Stomach smooth muscle (tissue), 2 donors: ENCODE data around the gene PTPA.

Experiments
- H3K27ac ChIP-seq: one replicate; pipeline ENCODE4 v1.7.0; 2013; ENCODE audit warnings: mild to moderate bottlenecking, low read length, inconsistent platforms
- H3K27me3 ChIP-seq, 2 donors: one replicate each; pipeline ENCODE4 v1.7.0; 2013; ENCODE audit warnings: low read length in 2 of 2; ENCODE audit not compliant: insufficient read depth in 2 of 2, control insufficient read depth in 1 of 2
- H3K36me3 ChIP-seq, 2 donors: one replicate each; pipeline ENCODE4 v1.7.0; 2013; ENCODE audit warnings: low read length in 2 of 2; ENCODE audit not compliant: control insufficient read depth in 2 of 2, insufficient read depth in 2 of 2
- H3K4me1 ChIP-seq: one replicate; pipeline ENCODE4 v1.7.0; 2013; ENCODE audit warnings: low read length; ENCODE audit not compliant: control insufficient read depth, insufficient read depth
- H3K4me3 ChIP-seq, 2 donors: one replicate each; pipeline ENCODE4 v1.7.0; 2013; ENCODE audit warnings: low read length in 2 of 2
- H3K9ac ChIP-seq, 2 donors: one replicate each; pipeline ENCODE4 v1.7.0; 2013; ENCODE audit warnings: low read length in 2 of 2, mild to moderate bottlenecking in 1 of 2
- H3K9me3 ChIP-seq, 2 donors: one replicate each; pipeline ENCODE4 v1.7.0; 2013; ENCODE audit warnings: low read length in 2 of 2; ENCODE audit not compliant: control insufficient read depth in 2 of 2
- donor health status: healthy.
- donor health status: Pancreatic carcinoma.

Gene PTPA

DNA sequence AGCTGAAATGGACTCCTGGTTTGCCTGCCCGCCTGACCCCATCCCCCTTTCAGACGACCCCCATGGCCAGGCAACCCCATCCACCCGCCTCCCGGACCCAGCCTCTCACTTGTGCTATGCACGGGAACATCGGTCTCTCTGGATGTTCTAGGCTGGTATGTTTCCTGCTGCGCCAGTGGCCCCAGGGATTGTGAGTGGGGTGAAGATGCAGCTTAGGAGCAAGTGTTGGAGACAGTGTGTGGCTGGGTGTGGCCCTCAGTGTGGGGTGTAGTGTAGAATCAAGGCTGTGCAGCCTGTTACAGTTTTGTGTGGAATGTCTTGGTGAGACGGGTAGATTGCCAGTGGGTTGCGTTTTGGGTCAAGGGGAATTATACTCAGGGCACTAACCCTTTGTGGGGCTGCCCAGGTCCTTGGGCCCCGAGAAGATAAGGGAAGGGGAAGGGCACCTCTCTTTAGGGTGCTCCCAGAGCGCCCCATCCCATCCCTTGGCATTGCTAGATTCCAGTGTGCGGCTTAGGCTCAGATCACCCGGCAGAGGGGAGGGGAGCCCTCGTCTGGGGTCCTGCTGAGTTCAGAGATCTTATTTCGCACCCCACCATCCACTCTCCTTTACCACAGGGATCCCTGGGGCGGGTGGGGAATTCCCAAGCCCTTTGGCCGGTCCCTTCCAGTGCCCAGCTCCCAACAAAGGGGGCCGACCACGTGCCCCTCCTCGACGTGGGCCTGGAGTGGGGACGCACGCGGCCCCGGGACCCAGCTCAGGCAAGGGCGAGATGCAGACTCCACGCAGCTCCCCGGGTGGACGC lies 62.3 kb downstream of the PTPA start:
- no peaks in the 10 kb centered on the region for H3K27me3 ChIP-seq
- H3K4me1 ChIP-seq = peaks cover 35% of the 10 kb centered on the region
- H3K4me3 ChIP-seq = peak overlapping the region; percentile 87 to 90
- H3K36me3 ChIP-seq = no peaks in the 10 kb centered on the region
- no peaks in the 10 kb centered on the region for H3K9me3 ChIP-seq
- peak overlapping the region; percentile 42 to 90 for H3K9ac ChIP-seq
- peak overlapping the region; percentile 98 for H3K27ac ChIP-seq

DNA sequence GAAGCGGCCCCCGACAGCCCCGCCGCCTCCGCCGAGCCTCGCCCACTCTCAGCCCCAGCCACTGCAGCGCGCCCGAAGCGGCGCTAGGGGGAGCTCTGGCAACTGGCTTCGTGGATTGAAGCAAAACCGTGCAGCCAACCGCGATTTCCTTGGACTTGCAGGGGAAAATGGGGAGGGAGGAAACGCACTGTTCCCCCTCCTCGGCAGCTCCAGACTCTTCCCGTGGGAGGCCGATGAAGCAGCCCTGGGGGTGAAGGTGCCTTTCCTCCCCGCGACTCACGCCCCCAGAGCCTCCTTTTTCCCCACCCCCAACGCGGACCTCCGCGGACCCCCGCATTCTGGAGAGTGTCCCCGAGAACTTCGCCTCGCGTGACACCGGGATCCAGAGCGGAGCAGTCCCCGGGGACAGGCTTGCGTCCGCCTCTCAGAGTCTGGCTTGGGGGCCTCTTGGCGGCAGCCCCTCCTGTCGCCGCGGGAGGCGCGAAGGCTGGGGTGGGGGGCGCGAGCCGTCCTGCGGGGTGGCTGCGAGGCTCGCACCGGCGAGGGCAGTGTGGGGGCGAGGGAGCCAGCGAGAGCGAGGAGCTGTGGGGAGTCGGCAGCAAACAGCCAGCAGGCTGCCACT lies 63.0 kb downstream of the PTPA start:
- peaks cover 37% of the 10 kb centered on the region for H3K4me1 ChIP-seq
- peak overlapping the region; percentile 87 to 90 for H3K4me3 ChIP-seq
- H3K9me3 ChIP-seq = no peaks in the 10 kb centered on the region
- no peaks in the 10 kb centered on the region for H3K36me3 ChIP-seq
- peak overlapping the region; percentile 90 to 94 for H3K9ac ChIP-seq
- H3K27me3 ChIP-seq = no peaks in the 10 kb centered on the region
- H3K27ac ChIP-seq = peak overlapping the region; percentile 98

DNA sequence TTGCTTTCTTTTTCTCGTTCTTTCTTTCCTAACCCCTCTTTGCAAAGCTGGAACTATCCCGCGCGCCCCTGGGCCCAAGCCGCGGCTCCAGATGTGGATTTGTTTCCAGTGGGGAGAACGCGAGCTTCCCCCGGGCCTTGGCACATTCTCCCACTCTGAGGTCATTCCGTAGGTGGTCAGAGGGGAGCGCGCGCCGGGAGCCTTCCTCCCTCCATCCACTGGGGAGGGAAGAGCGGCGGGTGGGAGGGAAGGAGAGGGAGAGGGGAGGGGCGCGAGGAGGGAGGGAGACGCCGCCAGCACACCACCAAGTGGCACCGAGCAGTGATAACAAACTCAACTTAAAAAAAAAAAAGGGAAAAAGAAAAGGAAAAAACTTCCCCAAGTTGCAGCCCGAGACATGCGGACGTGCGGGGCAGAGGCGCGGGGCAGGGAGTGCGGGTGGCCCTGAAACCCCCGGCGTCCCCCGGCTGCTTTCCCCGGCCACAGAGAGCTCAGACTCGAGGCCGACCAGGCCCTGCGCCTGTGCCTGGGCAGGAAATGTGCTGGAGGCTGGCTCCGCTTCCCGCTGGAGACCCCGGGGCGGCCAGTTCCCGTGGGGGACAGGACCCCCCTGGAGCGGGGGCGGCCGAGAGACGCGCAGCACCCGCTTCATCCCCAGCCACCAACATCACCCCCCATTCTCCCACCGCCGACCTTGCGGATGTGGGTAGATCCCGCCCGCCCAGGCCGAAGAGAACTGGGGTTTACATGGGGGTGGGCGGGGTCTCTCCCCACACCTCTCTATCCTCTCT lies 63.7 kb downstream of the PTPA start:
- Histone ChIP-seq H3K9me3 (no peaks in the 10 kb centered on the region), H3K27ac (peak overlapping the region; percentile 98), H3K9ac (peak overlapping the region; percentile 90 to 94), H3K27me3 (no peaks in the 10 kb centered on the region), H3K4me3 (peak overlapping the region; percentile 87 to 90), H3K36me3 (no peaks in the 10 kb centered on the region), H3K4me1 (peaks cover 37% of the 10 kb centered on the region)

DNA sequence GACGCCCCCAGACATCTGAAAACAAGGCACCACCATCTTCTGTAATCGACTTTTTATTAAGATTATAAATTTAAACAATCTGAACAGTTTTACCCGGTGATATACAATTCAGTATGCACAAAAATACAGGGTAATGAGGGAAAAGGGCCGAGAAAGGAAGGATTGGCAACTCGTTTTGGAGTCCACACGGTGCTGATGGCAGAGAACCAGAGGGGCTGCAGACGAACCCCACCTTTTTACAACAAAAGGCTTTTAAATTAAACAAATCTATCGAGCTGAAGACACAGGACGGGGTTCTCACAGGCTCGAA lies 64.3 kb downstream of the PTPA start:
- Histone ChIP-seq H3K9ac (peak overlapping the region; percentile 82 to 90), H3K27ac (peak overlapping the region; percentile 98), H3K4me3 (peak overlapping the region; percentile 87 to 90), H3K27me3 (no peaks in the 10 kb centered on the region), H3K36me3 (no peaks in the 10 kb centered on the region), H3K9me3 (no peaks in the 10 kb centered on the region), H3K4me1 (peaks cover 37% of the 10 kb centered on the region)

DNA sequence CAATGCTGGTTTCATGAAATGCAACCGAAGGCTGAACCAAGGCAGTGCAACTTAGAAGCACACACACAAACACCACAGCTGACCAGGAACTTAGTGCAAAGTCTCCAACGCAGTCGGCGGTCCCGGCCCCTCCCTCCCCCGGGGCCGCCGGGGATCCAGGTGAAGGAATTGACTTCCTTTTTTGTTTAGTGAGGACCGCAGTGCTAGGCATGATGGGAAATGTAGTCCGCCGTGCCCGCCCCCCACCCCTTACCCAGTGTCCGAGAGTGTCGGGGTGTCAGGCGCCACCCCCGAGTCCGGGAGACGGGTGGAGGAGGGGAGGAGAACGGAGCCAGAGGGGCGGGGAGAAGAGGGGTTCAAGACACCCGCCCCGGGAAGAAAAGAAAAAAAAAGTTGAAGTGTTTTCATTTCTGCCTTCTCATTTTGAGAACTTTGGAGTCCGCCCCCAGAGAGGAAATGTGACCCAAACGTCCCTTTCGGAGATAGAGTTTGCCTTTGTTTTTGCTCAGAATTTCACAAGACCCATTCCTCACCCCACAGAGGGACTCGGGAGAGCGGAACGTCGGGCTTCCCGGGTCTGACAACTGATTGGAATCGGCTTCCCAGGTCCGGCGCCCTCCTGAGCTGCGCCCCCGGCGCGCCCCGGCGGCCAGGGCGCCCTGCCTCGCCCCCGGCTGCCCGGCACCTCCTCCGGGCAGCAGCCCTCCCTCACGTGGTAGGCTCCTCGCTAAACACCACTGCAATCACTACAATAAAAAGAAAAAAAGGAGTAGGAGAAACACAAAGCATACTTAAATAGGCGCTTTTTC lies 64.8 kb downstream of the PTPA start:
- Histone ChIP-seq H3K4me3 (peak overlapping the region; percentile 87 to 90), H3K27me3 (no peaks in the 10 kb centered on the region), H3K9me3 (no peaks in the 10 kb centered on the region), H3K4me1 (peaks cover 37% of the 10 kb centered on the region), H3K36me3 (no peaks in the 10 kb centered on the region), H3K27ac (peak overlapping the region; percentile 98), H3K9ac (peak overlapping the region; percentile 82 to 90)

DNA sequence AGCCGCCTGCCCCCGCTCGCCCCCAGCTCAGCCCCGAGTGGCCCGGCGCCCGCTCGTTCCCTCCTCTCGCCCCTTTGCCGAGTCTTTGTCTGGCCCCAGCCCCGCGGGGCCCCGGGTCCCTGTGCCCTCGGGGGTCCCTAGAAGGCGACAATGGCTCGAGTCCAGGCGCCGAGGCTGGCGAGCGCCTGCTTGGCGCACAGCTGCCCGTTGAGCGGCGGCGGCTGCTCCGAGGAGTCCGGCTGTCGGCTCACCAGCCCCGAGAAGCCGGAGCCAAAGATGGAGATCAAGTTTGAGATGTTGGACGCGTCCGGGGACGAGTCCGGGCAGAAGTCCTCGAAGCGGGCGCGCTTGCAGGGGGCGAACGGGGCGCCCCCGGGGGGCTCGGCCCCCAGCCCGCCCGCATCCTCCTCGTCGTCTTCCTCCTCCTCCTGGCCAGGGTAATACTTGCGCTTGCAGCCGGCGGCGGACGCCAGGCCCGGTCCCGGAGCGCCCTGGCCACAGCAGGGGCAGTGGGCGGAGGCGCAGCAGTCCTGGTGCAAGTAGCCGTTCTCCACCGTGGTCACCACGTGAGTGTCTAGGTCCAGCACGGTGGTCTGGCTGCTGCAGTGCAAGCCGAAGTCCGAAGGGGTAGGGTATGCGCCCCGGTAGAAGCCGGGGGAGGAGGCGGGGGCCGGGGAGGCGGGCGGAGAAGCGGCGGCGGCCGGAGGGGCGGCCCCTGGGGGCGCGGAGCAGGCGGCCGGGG lies 65.7 kb downstream of the PTPA start:
- Histone ChIP-seq H3K9ac (peak overlapping the region; percentile 82 to 90), H3K27me3 (no peaks in the 10 kb centered on the region), H3K27ac (peak overlapping the region; percentile 98), H3K4me3 (peak overlapping the region; percentile 87 to 90), H3K9me3 (no peaks in the 10 kb centered on the region), H3K4me1 (peaks cover 37% of the 10 kb centered on the region), H3K36me3 (no peaks in the 10 kb centered on the region)

DNA sequence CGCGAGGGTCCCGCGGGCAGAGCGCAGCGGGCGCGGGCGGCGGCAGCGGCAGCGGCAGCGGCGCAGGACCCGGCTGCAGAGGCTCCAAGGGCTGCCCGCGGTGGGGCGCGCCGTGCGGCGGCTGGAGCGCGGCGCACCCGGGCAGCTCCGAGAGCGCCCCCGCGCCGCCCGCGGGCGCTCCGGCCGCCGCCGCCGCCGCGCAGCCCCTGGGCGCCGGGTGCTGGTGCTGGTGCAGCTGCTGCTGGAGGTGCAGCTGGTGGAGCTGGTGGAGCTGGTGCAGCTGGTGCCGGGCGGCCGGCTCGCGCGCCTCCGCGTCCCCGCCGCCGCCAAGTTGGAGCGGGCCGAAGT lies 66.2 kb downstream of the PTPA start:
- peak overlapping the region; percentile 67 for H3K27ac ChIP-seq
- H3K36me3 ChIP-seq = no peaks in the 10 kb centered on the region
- H3K27me3 ChIP-seq = no peaks in the 10 kb centered on the region
- H3K4me3 ChIP-seq = peak overlapping the region; percentile 81 to 95
- H3K9me3 ChIP-seq = no peaks in the 10 kb centered on the region
- H3K9ac ChIP-seq = peak overlapping the region in 1 of 2 donors; percentile 52
- H3K4me1 ChIP-seq = peaks cover 37% of the 10 kb centered on the region

DNA sequence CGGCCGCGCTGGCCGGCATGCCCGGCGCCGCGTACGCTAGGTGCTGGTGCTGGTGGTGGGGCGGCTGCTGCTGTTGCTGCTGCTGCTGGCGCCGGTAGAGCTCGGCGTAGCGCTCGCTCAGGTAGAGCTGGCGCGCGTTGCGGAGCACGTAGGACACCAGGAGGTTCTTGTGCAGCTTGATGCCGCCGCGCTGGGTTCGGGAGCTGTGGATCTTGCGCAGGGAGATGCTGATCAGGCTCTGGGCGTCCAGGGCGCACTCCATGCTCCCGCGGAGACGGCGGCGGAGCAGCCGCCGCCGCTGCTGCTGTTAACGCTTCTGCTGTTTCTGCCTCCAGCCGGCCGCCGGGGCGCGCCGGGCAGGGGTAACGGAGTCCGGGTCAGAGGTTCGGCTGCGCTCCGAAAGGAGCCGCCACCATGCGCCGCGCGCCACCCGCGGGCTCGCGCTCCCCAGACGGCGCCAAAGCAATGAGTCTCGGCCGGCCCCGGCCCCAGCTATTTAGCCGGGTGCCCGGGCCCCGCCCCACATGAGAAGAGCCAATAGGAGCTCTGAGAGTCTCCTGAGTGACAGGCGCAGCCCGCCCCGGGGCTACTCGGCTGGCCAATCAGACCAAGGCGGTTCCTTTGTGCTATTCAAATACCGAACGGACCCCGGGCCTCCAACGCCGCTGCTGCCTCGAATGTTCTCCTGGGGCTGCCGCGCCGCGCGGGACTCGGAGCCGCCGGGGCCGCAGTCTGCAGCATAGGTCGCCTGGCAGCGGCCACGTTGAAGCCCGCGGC lies 66.8 kb downstream of the PTPA start, which contains the start of gene IER5L:
TSS of gene IER5L (minus strand) at position 471 of the 777 bp plus-strand sequence. CDS start at position 262, 209 bp downstream.
- Histone ChIP-seq H3K4me1 (peaks cover 32% of the 10 kb centered on the region), H3K9ac (peak within 1 kb of the TSS; percentile 82 to 90), H3K27ac (peak within 1 kb of the TSS; percentile 98)

DNA sequence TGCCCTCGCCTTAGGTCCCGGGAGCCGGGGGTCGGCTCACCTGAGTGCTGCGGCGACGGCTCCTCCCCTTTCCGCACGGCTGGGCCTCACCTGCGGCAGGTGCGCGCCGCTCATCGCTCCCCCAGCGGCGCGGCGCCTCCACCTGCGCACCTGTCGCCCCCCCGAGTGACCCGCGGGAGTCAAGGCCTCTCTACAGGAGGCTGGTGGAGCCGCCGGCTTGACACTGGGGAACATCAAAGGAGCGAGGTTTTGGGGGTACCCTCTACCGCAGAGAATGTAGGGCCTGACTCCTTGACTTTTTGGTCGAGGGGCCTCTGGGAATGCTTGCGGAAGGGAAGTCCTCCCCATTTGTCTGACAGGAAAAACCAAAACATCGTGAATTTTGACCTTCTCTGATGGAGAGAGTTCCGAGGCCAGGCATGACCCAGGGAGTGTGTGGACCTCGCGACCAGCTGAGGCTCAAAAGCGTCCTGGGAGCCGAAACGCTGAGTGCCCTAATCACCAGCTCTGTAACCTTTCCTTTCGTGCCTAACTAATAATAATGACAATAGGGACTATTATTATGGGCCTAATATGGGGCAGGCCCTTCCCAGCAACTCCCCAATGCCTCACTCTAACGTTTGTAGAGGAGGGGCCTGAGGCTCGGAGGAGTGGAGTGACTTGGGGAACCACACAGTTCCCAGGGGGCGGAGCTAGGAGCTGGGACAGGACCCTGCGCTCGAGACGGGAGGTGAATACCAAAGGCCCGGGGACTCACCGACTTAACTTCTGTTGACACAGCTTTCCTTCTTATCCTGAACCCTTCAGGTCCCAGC lies 67.6 kb downstream of the PTPA start:
- H3K36me3 ChIP-seq = no peaks in the 10 kb centered on the region
- H3K4me3 ChIP-seq = peak overlapping the region in 1 of 2 donors; percentile 95
- peaks cover 29% of the 10 kb centered on the region for H3K4me1 ChIP-seq
- no peaks in the 10 kb centered on the region for H3K9me3 ChIP-seq
- H3K27me3 ChIP-seq = no peaks in the 10 kb centered on the region
- no peak overlapping the region for H3K9ac ChIP-seq
- H3K27ac ChIP-seq = no peak overlapping the region

More for the DNA sequence above, 66.8 kb downstream of the PTPA start, which contains the start of gene IER5L:
- peak within 1 kb of the TSS; percentile 87 to 95 for H3K4me3 ChIP-seq
- H3K9me3 ChIP-seq = no peaks in the 10 kb centered on the region
- H3K36me3 ChIP-seq = no peaks in the 10 kb centered on the region
- H3K27me3 ChIP-seq = no peaks in the 10 kb centered on the region
